ENCODE measurements around the gene FAM161A. TPM values are rescaled to one million over a fixed set of nuclear protein-coding genes. Genes with fewer than 3 reads are reported as not detected.

FAM161A gene
- total RNA-seq, 1 experiment from 2014 or later = 12.8 TPM

- H3K4me3 ChIP-seq (ENCODE audit: low read depth, low read length, poor library complexity, severe bottlenecking) = peak within 1 kb of the TSS; percentile 87
- no peaks in the 10 kb centered on the region for H3K9me3 ChIP-seq (ENCODE audit: low read depth, low read length, poor library complexity, severe bottlenecking)
- intact Hi-C loops (cut with micrococcal nuclease; ENCODE audit: unreplicated experiment) = loop anchor here (10.0 kb wide), 1 partner anchor 354 kb away; the partner anchor contains the start of gene XPO1
- H3K36me3 ChIP-seq (ENCODE audit: insufficient read depth, low read length, poor library complexity, severe bottlenecking) = peaks cover 26% of the 10 kb centered on the region
- H3K4me1 ChIP-seq (ENCODE audit: insufficient read depth, low read length, poor library complexity, severe bottlenecking) = peaks cover 9% of the 10 kb centered on the region
- H3K27me3 ChIP-seq (replicated peaks; ENCODE audit: insufficient read depth, low read depth, low read length, poor library complexity) = no peaks in the 10 kb centered on the region
- DNase-seq (ENCODE audit: low spot score) = peak; percentile 93
- peak within 1 kb of the TSS; percentile 90 for H3K27ac ChIP-seq (ENCODE audit: low read depth, low read length, poor library complexity, severe bottlenecking)
- BruUV-seq (replicated peaks) = no TSS peak
- TF ChIP-seq CTCF (conservative IDR thresholded peaks at IDR 0.05; ENCODE audit: low read depth, low read length) = no peak
- TF ChIP-seq EZH2 (IDR thresholded peaks at IDR 0.05; ENCODE audit: borderline replicate concordance, low read depth, low read length, poor library complexity, severe bottlenecking) = no peak
- POLR2A ChIA-PET (ENCODE audit: low non-redundant PET) = no interaction called here
- CTCF ChIA-PET = no interaction called here
Measured at GRCh38 chr2:61888267-61889055, 34.6 kb upstream of the FAM161A start, which contains the start of gene CCT4. TSS of gene CCT4 (minus strand) at chr2:61888656. CDS start at chr2:61888507, 149 bp downstream.

DNA sequence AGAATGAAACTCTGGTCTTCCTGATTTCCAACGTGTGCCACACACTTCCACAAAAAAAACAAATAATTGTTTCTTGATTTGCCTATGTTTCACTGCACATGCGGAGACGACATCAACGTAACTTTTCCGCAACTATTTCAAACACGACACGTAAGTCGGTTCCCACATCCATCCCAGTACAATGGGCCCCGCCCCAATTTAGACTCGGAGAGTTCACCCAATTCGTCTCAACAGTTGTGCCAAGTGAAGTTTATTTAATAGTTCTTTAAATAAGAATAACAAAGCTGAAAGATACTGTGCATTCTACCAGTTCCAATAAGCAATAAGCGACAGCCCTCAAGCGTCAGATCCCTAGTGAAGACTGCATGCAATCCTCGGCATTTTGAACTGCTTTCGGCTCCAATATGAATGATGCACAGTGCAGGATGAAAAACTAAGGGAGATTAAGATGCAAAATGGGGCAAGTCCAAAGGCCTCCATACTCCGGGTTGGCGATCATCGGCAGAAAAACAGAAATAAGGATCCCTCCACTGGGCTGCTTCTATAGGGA, 33.9 kb upstream of the FAM161A start:
- CTCF ChIA-PET = no interaction called here
- H3K4me1 ChIP-seq (ENCODE audit: insufficient read depth, low read length, poor library complexity, severe bottlenecking) = peaks cover 9% of the 10 kb centered on the region
- POLR2A ChIA-PET (ENCODE audit: low non-redundant PET) = interaction anchor here (0.9 kb wide), 1 partner anchor 11 kb away, joined by 4 read pairs; no protein-coding TSS in a partner anchor
- TF ChIP-seq CTCF (conservative IDR thresholded peaks at IDR 0.05; ENCODE audit: low read depth, low read length) (no peak), EZH2 (IDR thresholded peaks at IDR 0.05; ENCODE audit: borderline replicate concordance, low read depth, low read length, poor library complexity, severe bottlenecking) (no peak)
- peak overlapping the region; percentile 87 for H3K4me3 ChIP-seq (ENCODE audit: low read depth, low read length, poor library complexity, severe bottlenecking)
- H3K27me3 ChIP-seq (replicated peaks; ENCODE audit: insufficient read depth, low read depth, low read length, poor library complexity) = no peaks in the 10 kb centered on the region
- BruUV-seq (replicated peaks) = no TSS peak
- DNase-seq (ENCODE audit: low spot score) = peak; percentile 40
- peaks cover 33% of the 10 kb centered on the region for H3K36me3 ChIP-seq (ENCODE audit: insufficient read depth, low read length, poor library complexity, severe bottlenecking)
- H3K27ac ChIP-seq (ENCODE audit: low read depth, low read length, poor library complexity, severe bottlenecking) = peak overlapping the region; percentile 90
- intact Hi-C loops (cut with micrococcal nuclease; ENCODE audit: unreplicated experiment) = loop anchor here (10.0 kb wide), 1 partner anchor 353 kb away; the partner anchor contains the start of gene XPO1
- H3K9me3 ChIP-seq (ENCODE audit: low read depth, low read length, poor library complexity, severe bottlenecking) = no peaks in the 10 kb centered on the region

GRCh38 chr2:61885896-61886603, 32.2 kb upstream of the FAM161A start:
- Histone ChIP-seq H3K4me1 (ENCODE audit: insufficient read depth, low read length, poor library complexity, severe bottlenecking) (peaks cover 9% of the 10 kb centered on the region), H3K36me3 (ENCODE audit: insufficient read depth, low read length, poor library complexity, severe bottlenecking) (peaks cover 51% of the 10 kb centered on the region), H3K27ac (ENCODE audit: low read depth, low read length, poor library complexity, severe bottlenecking) (no peak overlapping the region), H3K9me3 (ENCODE audit: low read depth, low read length, poor library complexity, severe bottlenecking) (no peaks in the 10 kb centered on the region), H3K27me3 (replicated peaks; ENCODE audit: insufficient read depth, low read depth, low read length, poor library complexity) (no peaks in the 10 kb centered on the region), H3K4me3 (ENCODE audit: low read depth, low read length, poor library complexity, severe bottlenecking) (peak overlapping the region; percentile 87)
- DNase-seq (ENCODE audit: low spot score) = no peak
- CTCF ChIA-PET = no interaction called here
- intact Hi-C loops (cut with micrococcal nuclease; ENCODE audit: unreplicated experiment) = loop anchor here (10.0 kb wide), 1 partner anchor 351 kb away; the partner anchor contains the start of gene XPO1
- POLR2A ChIA-PET (ENCODE audit: low non-redundant PET) = interaction anchor here (0.6 kb wide), 2 partner anchors 440 to 708 kb away, joined by 3 to 4 read pairs; no protein-coding TSS in a partner anchor
- BruUV-seq (replicated peaks) = no TSS peak
- TF ChIP-seq EZH2 (IDR thresholded peaks at IDR 0.05; ENCODE audit: borderline replicate concordance, low read depth, low read length, poor library complexity, severe bottlenecking) = no peak
- TF ChIP-seq CTCF (conservative IDR thresholded peaks at IDR 0.05; ENCODE audit: low read depth, low read length) = no peak
